Mesenchymal stem cell (in vitro differentiated cells and primary cell): ENCODE measurements around the gene GPSM1.
A peak's percentile ranks its signal among the peaks of the same experiment; 100 is the strongest.

Experiments
- DNase-seq: peaks from one replicate; pipeline ENCODE4 v3.0.0-alpha.2; 2013
- H2AFZ ChIP-seq: one replicate; pipeline ENCODE4 v1.6.1; 2013; ENCODE audit warnings: low read depth, mild to moderate bottlenecking, control low read depth, inconsistent platforms, low read length, moderate library complexity
- H2AK5ac ChIP-seq: 2 replicates; pipeline ENCODE4 v1.6.1; 2013; ENCODE audit warnings: low read length, moderate library complexity, mild to moderate bottlenecking, inconsistent platforms; ENCODE audit not compliant: severe bottlenecking
- H2BK120ac ChIP-seq: one replicate; pipeline ENCODE4 v1.6.1; 2013; ENCODE audit warnings: low read depth, mild to moderate bottlenecking, inconsistent platforms, low read length, moderate library complexity
- H2BK12ac ChIP-seq, 2 experiments: one replicate each; pipeline ENCODE4 v1.6.1; 2013; ENCODE audit warnings: inconsistent platforms in 2 of 2, low read length in 2 of 2, mild to moderate bottlenecking in 2 of 2, moderate library complexity in 2 of 2, control low read depth in 1 of 2
- H2BK15ac ChIP-seq: one replicate; pipeline ENCODE4 v1.6.1; 2013; ENCODE audit warnings: mild to moderate bottlenecking, low read depth, inconsistent platforms; ENCODE audit not compliant: poor library complexity, severe bottlenecking
- H2BK5ac ChIP-seq: 2 replicates; pipeline ENCODE4 v1.6.1; 2013; ENCODE audit warnings: low read depth, mild to moderate bottlenecking, low read length, control low read depth, inconsistent platforms; ENCODE audit not compliant: poor library complexity, severe bottlenecking
- H3K14ac ChIP-seq, 2 experiments: one replicate each; pipeline ENCODE4 v1.6.1; 2013; ENCODE audit warnings: inconsistent platforms in 2 of 2, low read length in 2 of 2, control low read depth in 1 of 2, mild to moderate bottlenecking in 1 of 2, moderate library complexity in 1 of 2
- H3K18ac ChIP-seq, 2 experiments: one replicate each; pipeline ENCODE4 v1.6.1; 2013; ENCODE audit warnings: inconsistent platforms in 2 of 2, low read length in 2 of 2, control low read depth in 1 of 2, low read depth in 1 of 2, mild to moderate bottlenecking in 1 of 2
- H3K23ac ChIP-seq, 2 experiments: one replicate each; pipeline ENCODE4 v1.6.1; 2013; ENCODE audit warnings: inconsistent platforms in 2 of 2, low read length in 2 of 2, mild to moderate bottlenecking in 2 of 2, moderate library complexity in 2 of 2, control low read depth in 1 of 2
- H3K27ac ChIP-seq: 2 replicates; pipeline ENCODE4 v1.5.1; 2013; ENCODE audit warnings: mild to moderate bottlenecking, moderate library complexity, low read length, control low read depth, inconsistent platforms; ENCODE audit not compliant: poor library complexity, severe bottlenecking
- H3K27me3 ChIP-seq, 2 experiments: 2 replicates each; pipeline versions ENCODE4 v1.6.1 to v1.7.0; 2013; ENCODE audit warnings: low read length in 2 of 2, mild to moderate bottlenecking in 2 of 2, moderate library complexity in 2 of 2, control low read depth in 1 of 2, inconsistent platforms in 1 of 2; ENCODE audit not compliant: control insufficient read depth in 1 of 2, insufficient read depth in 1 of 2
- H3K36me3 ChIP-seq, 2 experiments: 2 replicates each; pipeline versions ENCODE4 v1.6.1 to v1.7.0; 2013; ENCODE audit warnings: low read length in 2 of 2, control low read depth in 1 of 2, inconsistent platforms in 1 of 2, low read depth in 1 of 2, mild to moderate bottlenecking in 1 of 2; ENCODE audit not compliant: insufficient read depth in 2 of 2, control insufficient read depth in 1 of 2
- H3K4ac ChIP-seq, 2 experiments: one replicate each; pipeline ENCODE4 v1.6.1; 2013; ENCODE audit warnings: inconsistent platforms in 2 of 2, low read length in 2 of 2, mild to moderate bottlenecking in 2 of 2, moderate library complexity in 2 of 2, control low read depth in 1 of 2, low read depth in 1 of 2
- H3K4me1 ChIP-seq: 2 replicates; pipeline ENCODE4 v1.6.1; 2013; ENCODE audit warnings: low read depth, low read length, control low read depth; ENCODE audit not compliant: control insufficient read depth, insufficient read depth
- H3K4me2 ChIP-seq: 2 replicates; pipeline ENCODE4 v1.6.1; 2013; ENCODE audit warnings: low read length, mild to moderate bottlenecking, inconsistent platforms; ENCODE audit not compliant: poor library complexity, severe bottlenecking
- H3K4me3 ChIP-seq, 2 experiments: 2 replicates each; pipeline versions ENCODE4 v1.5.1 to v1.7.0; 2013; ENCODE audit warnings: low read length in 2 of 2, mild to moderate bottlenecking in 2 of 2, control low read depth in 1 of 2, low read depth in 1 of 2; ENCODE audit not compliant: insufficient read depth in 1 of 2
- H3K79me1 ChIP-seq: replicated peaks from 2 replicates; pipeline ENCODE4 v1.6.1; 2013; ENCODE audit warnings: mild to moderate bottlenecking, control low read depth, low read length, inconsistent platforms; ENCODE audit not compliant: poor library complexity, severe bottlenecking
- H3K9ac ChIP-seq: 2 replicates; pipeline ENCODE4 v1.7.0; 2013; ENCODE audit warnings: mild to moderate bottlenecking, low read length, moderate library complexity
- H3K9me3 ChIP-seq: 2 replicates; pipeline ENCODE4 v1.7.0; 2013; ENCODE audit warnings: mild to moderate bottlenecking, low read length; ENCODE audit not compliant: control insufficient read depth
- H4K8ac ChIP-seq: one replicate; pipeline ENCODE4 v1.6.1; 2013; ENCODE audit warnings: inconsistent platforms, mild to moderate bottlenecking, low read length, moderate library complexity
- H4K91ac ChIP-seq: one replicate; pipeline ENCODE4 v1.6.1; 2013; ENCODE audit warnings: mild to moderate bottlenecking, low read length, inconsistent platforms
- WGBS: methylation state at CpG from one replicate; pipeline ENCODE4 v1.1.7; 2013; ENCODE audit warnings: mixed read lengths; 5-methylcytosine and 5-hydroxymethylcytosine counted together

The GPSM1 gene

GRCh38 chr9:136342181-136343120 is 15.1 kb downstream of the GPSM1 start:
- no peaks in the 10 kb centered on the region for H3K27me3 ChIP-seq
- H2BK15ac ChIP-seq, result peak overlapping the region; percentile 45
- peak overlapping the region; percentile 59 for H4K8ac ChIP-seq
- no peak overlapping the region for H2BK5ac ChIP-seq
- no peak overlapping the region for H2AK5ac ChIP-seq
- peak overlapping the region in 1 of 2 experiments; percentile 32 for H3K4me3 ChIP-seq
- H3K4me1 ChIP-seq, result peaks cover 46% of the 10 kb centered on the region
- H2AFZ ChIP-seq, result no peak overlapping the region
- 41% methylated on average over 58 of the region's 60 CpGs for WGBS
- H3K79me1 ChIP-seq, result peaks cover 12% of the 10 kb centered on the region
- H2BK12ac ChIP-seq, result no peak overlapping the region
- no peak overlapping the region for H3K14ac ChIP-seq
- no peak overlapping the region for H4K91ac ChIP-seq
- peak overlapping the region; percentile 25 to 41 for H3K18ac ChIP-seq
- no peak overlapping the region for H3K27ac ChIP-seq
- peak overlapping the region; percentile 49 for H3K4me2 ChIP-seq
- no peaks in the 10 kb centered on the region for H3K9me3 ChIP-seq
- peak; percentile 78 for DNase-seq
- no peak overlapping the region for H3K4ac ChIP-seq
- no peak overlapping the region for H3K9ac ChIP-seq
- H3K23ac ChIP-seq, result no peak overlapping the region
- no peak overlapping the region for H2BK120ac ChIP-seq
- peaks cover 37 to 74% of the 10 kb centered on the region in 2 experiments for H3K36me3 ChIP-seq

GRCh38 chr9:136343121-136343883 is 16.0 kb downstream of the GPSM1 start:
- H3K4me2 ChIP-seq, result no peak overlapping the region
- H2BK120ac ChIP-seq, result no peak overlapping the region
- DNase-seq, result no peak
- H3K14ac ChIP-seq, result no peak overlapping the region
- H3K4me3 ChIP-seq, result no peak overlapping the region
- H3K36me3 ChIP-seq, result peaks cover 30 to 68% of the 10 kb centered on the region in 2 experiments
- H3K27me3 ChIP-seq, result no peaks in the 10 kb centered on the region
- no peak overlapping the region for H3K4ac ChIP-seq
- no peak overlapping the region for H2AFZ ChIP-seq
- H2AK5ac ChIP-seq, result no peak overlapping the region
- H4K8ac ChIP-seq, result peak overlapping the region; percentile 59
- WGBS, result 88% methylated on average over 22 of the region's 23 CpGs
- H3K9ac ChIP-seq, result no peak overlapping the region
- H3K9me3 ChIP-seq, result no peaks in the 10 kb centered on the region
- no peak overlapping the region for H3K23ac ChIP-seq
- H2BK12ac ChIP-seq, result peak overlapping the region in 1 of 2 experiments; percentile 0
- H2BK15ac ChIP-seq, result peak overlapping the region; percentile 29
- H3K79me1 ChIP-seq, result peaks cover 12% of the 10 kb centered on the region
- H3K18ac ChIP-seq, result peak overlapping the region in 1 of 2 experiments; percentile 14
- H3K4me1 ChIP-seq, result peaks cover 47% of the 10 kb centered on the region
- H3K27ac ChIP-seq, result no peak overlapping the region
- H4K91ac ChIP-seq, result peak overlapping the region; percentile 57
- no peak overlapping the region for H2BK5ac ChIP-seq

- Histone ChIP-seq H3K9me3 (no peaks in the 10 kb centered on the region), H3K4me2 (no peak overlapping the region), H3K23ac (no peak overlapping the region), H3K27ac (no peak overlapping the region), H3K79me1 (peaks cover 8% of the 10 kb centered on the region), H4K8ac (peak overlapping the region; percentile 10), H3K36me3 (peaks cover 29 to 68% of the 10 kb centered on the region in 2 experiments), H2BK15ac (no peak overlapping the region), H3K9ac (no peak overlapping the region), H3K27me3 (no peaks in the 10 kb centered on the region), H2BK120ac (no peak overlapping the region), H3K18ac (no peak overlapping the region), H3K4me3 (no peak overlapping the region), H2BK5ac (no peak overlapping the region), H3K4me1 (peaks cover 49% of the 10 kb centered on the region), H3K14ac (no peak overlapping the region), H2AK5ac (no peak overlapping the region), H3K4ac (no peak overlapping the region), H2BK12ac (no peak overlapping the region), H4K91ac (peak overlapping the region; percentile 35), H2AFZ (no peak overlapping the region)
- 97% methylated on average over 22 of the region's 24 CpGs for WGBS
- no peak for DNase-seq
Measured at GRCh38 chr9:136343884-136344269, 16.5 kb downstream of the GPSM1 start.
